HepG2 (cell line): Measurements from ENCODE around the gene DDX19B.

Source experiments
- CTCF ChIP-seq: sonication (generic); formaldehyde crosslinking; IDR thresholded peaks from 2 replicates; pipeline ENCODE4 v1.5.0; 2020; ENCODE audit warnings: mild to moderate bottlenecking, missing genetic modification reagents, moderate library complexity
- HNRNPUL1 ChIP-seq: fragments of 200-400 bp; formaldehyde crosslinking; IDR thresholded peaks from 2 replicates; pipeline ENCODE4 v1.6.1; 2017; ENCODE audit warnings: low read depth, mild to moderate bottlenecking, low read length, moderate library complexity
- POGK ChIP-seq: sonication (generic); formaldehyde crosslinking; conservative IDR thresholded peaks from 2 replicates; pipeline ENCODE4 v1.8.0; 2022; ENCODE audit warnings: mild to moderate bottlenecking, moderate library complexity, missing genetic modification reagents
- SALL2 ChIP-seq: sonication (generic); formaldehyde crosslinking; IDR thresholded peaks from 2 replicates; pipeline ENCODE4 v1.8.1; 2023; ENCODE audit warnings: mild to moderate bottlenecking, missing genetic modification reagents, inconsistent platforms
- ZFP37 ChIP-seq: sonication (generic); formaldehyde crosslinking; IDR thresholded peaks from 2 replicates; pipeline ENCODE4 v1.4.0; 2020; ENCODE audit warnings: missing genetic modification reagents, borderline replicate concordance

GRCh38 chr16:70306880-70307279 is 7.9 kb downstream of the DDX19B start:
- TF ChIP-seq CTCF (CRISPR knock-in tag) (no peak), HNRNPUL1 (no peak), ZFP37 (CRISPR knock-in tag) (no peak), POGK (CRISPR knock-in tag) (no peak), SALL2 (CRISPR knock-in tag) (no peak)
